AG09319 (cell line): ENCODE data around the gene PDE9A.
"Not testable (repeated sequence)": the region's sequence is repeated elsewhere in the genome, so short reads cannot be mapped to it uniquely, and the experiment has no call there.

Experiments used
- DNase-seq: peaks from one replicate; pipeline ENCODE4 v3.0.0-alpha.2; 2010; ENCODE audit warnings: low read depth; ENCODE audit errors: extremely low read depth
- CTCF ChIP-seq: IDR thresholded peaks from 2 replicates; pipeline ENCODE4 v1.5.1; 2011; ENCODE audit warnings: low read depth, mild to moderate bottlenecking, inconsistent platforms, low read length, moderate library complexity

PDE9A gene

DNA sequence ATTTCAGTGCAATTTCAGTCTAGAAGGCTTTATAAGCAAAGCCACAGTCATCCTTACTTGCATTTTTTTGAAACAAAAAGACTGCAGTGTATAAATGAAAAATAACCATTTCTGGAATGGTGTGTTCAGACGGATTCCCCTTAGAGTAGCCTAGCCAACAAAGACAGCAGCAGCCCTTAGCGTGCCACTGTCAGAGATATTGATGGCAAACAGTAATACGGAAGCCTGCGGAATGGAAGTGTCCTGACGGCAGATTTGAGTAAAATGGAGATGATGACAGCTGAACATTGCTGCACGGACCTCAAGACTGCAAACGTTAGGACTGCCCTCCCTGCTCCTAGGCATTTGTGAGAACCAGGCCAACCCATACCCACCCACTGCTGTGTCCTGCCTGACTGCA, 54.7 kb downstream of the PDE9A start:
- TF ChIP-seq CTCF = no peak

GRCh38 chr21:42708916-42709315, 55.5 kb downstream of the PDE9A start:
- not testable (repeated sequence) for DNase-seq

More for the DNA sequence above, 54.7 kb downstream of the PDE9A start:
- DNase-seq = no peak

DNA sequence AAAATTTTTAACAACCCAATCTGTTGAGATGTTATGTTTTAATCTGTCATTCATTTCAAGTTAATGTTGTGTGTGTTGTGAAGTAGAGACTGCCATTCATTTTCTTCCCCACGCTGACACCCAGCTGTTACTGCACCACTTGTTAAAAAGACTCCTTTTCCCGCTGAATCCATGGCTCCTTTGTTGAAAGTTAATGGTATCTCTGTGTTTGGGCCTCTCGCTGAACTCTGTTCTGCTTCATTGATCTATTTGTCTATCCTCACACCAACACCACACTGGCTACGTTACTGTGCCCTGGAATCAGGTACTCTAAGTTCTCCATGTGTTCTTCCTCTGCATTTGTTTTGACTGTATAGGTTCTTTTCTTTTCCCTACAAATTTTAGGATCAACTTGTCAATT, 58.2 kb downstream of the PDE9A start:
- no peak for DNase-seq

GRCh38 chr21:42715427-42715826, 62.0 kb downstream of the PDE9A start:
- DNase-seq = not testable (repeated sequence)

More for the DNA sequence above, 58.2 kb downstream of the PDE9A start:
- no peak for TF ChIP-seq CTCF

DNA sequence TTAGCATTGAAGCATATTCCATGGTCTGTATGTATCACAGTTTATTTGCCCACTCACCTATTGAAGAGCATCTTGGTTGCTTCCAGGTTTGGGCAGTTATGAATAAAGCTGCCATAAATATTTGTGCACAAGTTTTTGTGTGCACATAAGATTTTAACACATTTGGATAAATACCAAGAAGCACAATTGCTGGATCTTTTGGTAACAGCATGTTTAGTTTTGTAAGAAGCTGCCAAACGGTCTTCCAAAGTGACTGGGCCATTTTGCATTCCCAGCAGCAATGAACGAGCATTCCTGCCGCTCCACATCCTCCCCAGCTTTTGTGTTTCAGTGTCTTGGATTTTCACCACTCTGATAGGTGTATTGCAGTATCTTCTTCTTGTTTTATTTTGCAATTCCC, 62.7 kb downstream of the PDE9A start:
- TF ChIP-seq CTCF = no peak
- no peak for DNase-seq

DNA sequence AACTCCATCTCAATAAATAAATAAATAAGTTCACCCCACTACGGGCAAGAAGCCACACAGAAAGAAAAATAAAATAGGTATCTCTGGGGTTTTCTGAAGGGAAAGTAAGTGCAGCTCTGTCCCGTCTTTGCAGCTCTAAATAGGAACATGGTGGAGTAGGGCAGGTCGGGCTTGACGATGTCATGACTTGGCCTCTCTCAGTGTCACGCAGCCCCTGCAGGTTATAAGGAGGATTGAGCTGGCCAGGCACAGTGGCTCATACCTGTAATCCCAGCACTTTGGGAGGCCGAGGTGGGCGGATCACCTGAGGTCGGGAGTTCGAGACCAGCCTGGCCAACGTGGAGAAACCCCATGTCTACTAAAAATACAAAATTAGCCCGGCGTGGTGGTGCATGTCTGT, 67.1 kb downstream of the PDE9A start:
- not testable (repeated sequence) for DNase-seq

DNA sequence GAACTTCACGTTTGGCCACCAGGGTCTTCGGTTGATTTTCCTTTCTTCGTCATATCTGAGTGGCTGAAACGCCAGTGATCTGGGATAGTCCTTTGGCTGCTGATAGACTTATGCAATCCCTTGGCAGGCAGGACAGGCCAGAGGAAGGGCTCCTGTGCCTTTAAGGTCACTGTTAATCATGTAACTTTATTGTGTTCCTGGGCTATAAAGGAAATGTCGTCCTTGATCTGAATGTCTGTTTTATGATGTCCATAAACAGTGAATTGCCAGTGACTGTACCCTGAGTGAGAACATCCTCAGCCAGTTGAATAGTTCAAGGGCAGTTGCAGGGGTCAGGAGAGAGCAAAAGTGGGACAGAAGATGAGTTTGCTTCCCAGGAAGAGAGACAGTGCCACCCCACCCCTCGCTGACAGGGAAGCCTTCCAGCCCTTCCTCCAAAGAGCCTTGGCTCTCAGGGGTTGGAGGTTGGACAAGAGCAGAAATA, 68.0 kb downstream of the PDE9A start:
- TF ChIP-seq CTCF = no peak
- no peak for DNase-seq

GRCh38 chr21:42722153-42722552, 68.7 kb downstream of the PDE9A start:
- TF ChIP-seq CTCF = no peak
- DNase-seq = no peak

- TF ChIP-seq CTCF = no peak
- DNase-seq = no peak
Observed at GRCh38 chr21:42722808-42723473, 69.5 kb downstream of the PDE9A start.
